ENCODE measurements around the gene DMRTB1.

- TF ChIP-seq, protein P1, sequence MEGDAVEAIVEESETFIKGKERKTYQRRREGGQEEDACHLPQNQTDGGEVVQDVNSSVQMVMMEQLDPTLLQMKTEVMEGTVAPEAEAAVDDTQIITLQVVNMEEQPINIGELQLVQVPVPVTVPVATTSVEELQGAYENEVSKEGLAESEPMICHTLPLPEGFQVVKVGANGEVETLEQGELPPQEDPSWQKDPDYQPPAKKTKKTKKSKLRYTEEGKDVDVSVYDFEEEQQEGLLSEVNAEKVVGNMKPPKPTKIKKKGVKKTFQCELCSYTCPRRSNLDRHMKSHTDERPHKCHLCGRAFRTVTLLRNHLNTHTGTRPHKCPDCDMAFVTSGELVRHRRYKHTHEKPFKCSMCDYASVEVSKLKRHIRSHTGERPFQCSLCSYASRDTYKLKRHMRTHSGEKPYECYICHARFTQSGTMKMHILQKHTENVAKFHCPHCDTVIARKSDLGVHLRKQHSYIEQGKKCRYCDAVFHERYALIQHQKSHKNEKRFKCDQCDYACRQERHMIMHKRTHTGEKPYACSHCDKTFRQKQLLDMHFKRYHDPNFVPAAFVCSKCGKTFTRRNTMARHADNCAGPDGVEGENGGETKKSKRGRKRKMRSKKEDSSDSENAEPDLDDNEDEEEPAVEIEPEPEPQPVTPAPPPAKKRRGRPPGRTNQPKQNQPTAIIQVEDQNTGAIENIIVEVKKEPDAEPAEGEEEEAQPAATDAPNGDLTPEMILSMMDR (conservative IDR thresholded peaks at IDR 0.05; ENCODE audit: low read depth, low read length) = no peak
- no peak for TF ChIP-seq EZH2 (IDR thresholded peaks at IDR 0.05; ENCODE audit: borderline replicate concordance, low read depth, low read length, poor library complexity, severe bottlenecking)
These were observed 42.1 kb downstream of the DMRTB1 start for GRCh38 chr1:53501065-53502005.
